Body of pancreas (tissue), 4 donors: ENCODE results near the gene TBX5. TPM values are rescaled to one million over a fixed set of nuclear protein-coding genes. Genes with fewer than 3 reads are reported as not detected.

Experiments used
- ATAC-seq: fragments of 150-250 bp; one replicate; pipeline ENCODE4 v1.9.1; 2016
- DNase-seq, 4 donors: peaks; one replicate each; pipeline ENCODE4 v3.0.0-alpha.2; 2019
- H3K27ac ChIP-seq, 4 donors: fragments of 200-600 bp; sonication (generic); 1 replicate in 3 of 4; 2 replicates in 1 of 4; pipeline versions ENCODE4 v1.5.1 to v1.6.1; 2016 to 2019; ENCODE audit warnings: mild to moderate bottlenecking in 1 of 4, mixed read lengths in 1 of 4, moderate library complexity in 1 of 4
- H3K27me3 ChIP-seq, 2 donors: fragments of 200-600 bp; sonication (generic); one replicate each; pipeline ENCODE4 v1.6.0; 2016; ENCODE audit warnings: mild to moderate bottlenecking in 1 of 2
- H3K36me3 ChIP-seq, 2 donors: fragments of 200-600 bp; sonication (generic); replicated peaks in 1 of 2; 2 replicates each; pipeline ENCODE4 v1.5.1; 2016; ENCODE audit warnings: low read depth in 2 of 2; ENCODE audit not compliant: insufficient read depth in 1 of 2
- H3K4me1 ChIP-seq: fragments of 200-600 bp; sonication (generic); one replicate; pipeline ENCODE4 v1.6.0; 2016
- H3K4me3 ChIP-seq, 2 donors: fragments of 200-600 bp; sonication (generic); 1 replicate in 1 of 2; 2 replicates in 1 of 2; pipeline ENCODE4 v1.5.1; 2016 to 2019
- H3K9me3 ChIP-seq, 3 donors: fragments of 200-600 bp; sonication (generic); 1 replicate in 2 of 3; 2 replicates in 1 of 3; pipeline ENCODE4 v1.5.1; 2016
- POLR2A ChIP-seq, 3 donors: fragments of 450-650 bp; IDR thresholded peaks; one replicate each; pipeline ENCODE4 v1.6.1; 2016; ENCODE audit warnings: antibody characterized with exemption in 3 of 3, mild to moderate bottlenecking in 2 of 3
- WGBS, 2 donors: methylation state at CpG; one replicate each; pipeline ENCODE4 v1.1.5; 2017; 5-methylcytosine and 5-hydroxymethylcytosine counted together
- intact Hi-C: fragments of 100-400 bp; cut with DNase I; formaldehyde crosslinking; loops from one replicate; pipeline ENCODE4 v1.15.1; 2023
- total RNA-seq, 2 donors: library from RNA; depleted of rRNA; stranded (reverse); fragments of >200 nt; gene quantifications; one replicate each; pipeline ENCODE4 v1.1.0, GENCODE V29; 2016
- TF ChIP-seq, protein P1 (sequence below), 7 experiments: fragments of 450-650 bp in 4 of 7; fragments of 200-600 bp in 3 of 7; sonication (generic) in 3 of 7; IDR thresholded peaks; one replicate each; pipeline ENCODE4 v1.5.1; 2016 to 2019; ENCODE audit warnings: antibody characterized with exemption in 7 of 7

Gene TBX5
- total RNA-seq, 2 donors from 2014 or later: not detected

DNA sequence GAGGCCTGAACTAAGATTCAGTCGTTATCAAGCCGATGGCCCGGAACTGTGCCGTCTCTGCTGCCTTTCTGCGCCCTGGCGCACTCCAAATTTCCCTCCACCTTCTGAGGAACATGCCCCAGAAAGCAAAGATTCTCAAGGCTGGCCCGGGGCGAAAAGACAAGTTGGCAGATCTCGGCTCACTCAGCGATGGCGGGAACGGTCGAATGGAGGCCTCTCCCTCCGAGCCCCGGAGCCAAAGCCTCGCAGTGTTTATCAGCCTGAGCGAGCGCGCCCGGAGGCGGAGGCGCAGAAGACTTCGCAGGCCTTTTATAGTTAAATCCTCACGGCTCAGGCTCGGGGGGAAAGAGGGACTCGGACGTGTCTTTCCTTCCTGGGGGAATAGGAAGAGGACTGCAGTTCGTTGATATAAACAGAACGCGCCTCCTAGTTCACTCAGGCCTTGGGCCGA lies 5.6 kb downstream of the TBX5 start:
- Histone ChIP-seq H3K27ac (no peak overlapping the region), H3K27me3 (peaks cover 0 to 44% of the 10 kb centered on the region in 2 donors), H3K4me3 (no peak overlapping the region), H3K4me1 (peaks cover 11% of the 10 kb centered on the region), H3K36me3 (no peaks in the 10 kb centered on the region), H3K9me3 (no peaks in the 10 kb centered on the region)
- ATAC-seq: no peak
- no peak for DNase-seq
- intact Hi-C loops: no loop called here
- no peak for TF ChIP-seq POLR2A (IDR thresholded peaks at IDR 0.05)
- WGBS, 2 donors: 8 to 11% methylated on average over 17 to 31 of the region's 31 CpGs

DNA sequence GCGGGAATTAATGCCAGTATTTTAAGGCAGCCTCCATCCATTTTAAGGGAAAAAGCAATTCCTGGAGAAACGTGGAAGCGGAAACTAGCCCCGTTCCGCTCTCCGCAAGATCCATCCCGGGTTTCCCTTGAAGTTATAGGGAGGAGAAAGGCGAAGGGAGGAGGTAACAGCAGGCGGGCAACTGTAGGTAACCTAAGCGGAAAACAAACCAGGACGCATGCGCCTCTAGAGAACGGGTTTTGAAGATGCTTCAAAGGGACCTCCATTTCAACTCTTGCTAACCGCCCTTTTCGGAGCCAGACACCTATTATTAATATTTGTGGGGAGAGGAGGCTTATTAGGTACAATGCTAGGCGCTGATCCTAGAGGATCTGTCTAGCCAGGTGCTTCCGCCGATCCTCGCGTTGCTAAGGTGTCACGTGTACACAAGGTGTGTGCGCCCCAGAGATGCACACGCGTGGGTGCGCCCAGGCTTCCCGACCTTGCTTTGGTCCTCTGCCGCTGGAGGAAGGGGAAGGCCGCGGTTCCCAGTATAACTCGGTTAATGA lies 6.2 kb downstream of the TBX5 start:
- ATAC-seq (no peak), DNase-seq (peak in 1 of 4 donors; percentile 15)
- Histone ChIP-seq H3K36me3 (no peaks in the 10 kb centered on the region), H3K4me1 (peaks cover 7% of the 10 kb centered on the region), H3K27me3 (peaks cover 0 to 50% of the 10 kb centered on the region in 2 donors), H3K27ac (no peak overlapping the region), H3K4me3 (no peak overlapping the region), H3K9me3 (no peaks in the 10 kb centered on the region)
- intact Hi-C loops: no loop called here
- WGBS, 2 donors: 3 to 8% methylated on average over 19 to 30 of the region's 30 CpGs
- TF ChIP-seq, protein P1, sequence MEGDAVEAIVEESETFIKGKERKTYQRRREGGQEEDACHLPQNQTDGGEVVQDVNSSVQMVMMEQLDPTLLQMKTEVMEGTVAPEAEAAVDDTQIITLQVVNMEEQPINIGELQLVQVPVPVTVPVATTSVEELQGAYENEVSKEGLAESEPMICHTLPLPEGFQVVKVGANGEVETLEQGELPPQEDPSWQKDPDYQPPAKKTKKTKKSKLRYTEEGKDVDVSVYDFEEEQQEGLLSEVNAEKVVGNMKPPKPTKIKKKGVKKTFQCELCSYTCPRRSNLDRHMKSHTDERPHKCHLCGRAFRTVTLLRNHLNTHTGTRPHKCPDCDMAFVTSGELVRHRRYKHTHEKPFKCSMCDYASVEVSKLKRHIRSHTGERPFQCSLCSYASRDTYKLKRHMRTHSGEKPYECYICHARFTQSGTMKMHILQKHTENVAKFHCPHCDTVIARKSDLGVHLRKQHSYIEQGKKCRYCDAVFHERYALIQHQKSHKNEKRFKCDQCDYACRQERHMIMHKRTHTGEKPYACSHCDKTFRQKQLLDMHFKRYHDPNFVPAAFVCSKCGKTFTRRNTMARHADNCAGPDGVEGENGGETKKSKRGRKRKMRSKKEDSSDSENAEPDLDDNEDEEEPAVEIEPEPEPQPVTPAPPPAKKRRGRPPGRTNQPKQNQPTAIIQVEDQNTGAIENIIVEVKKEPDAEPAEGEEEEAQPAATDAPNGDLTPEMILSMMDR (IDR thresholded peaks at IDR 0.05): no peak
- TF ChIP-seq POLR2A (IDR thresholded peaks at IDR 0.05): no peak

DNA sequence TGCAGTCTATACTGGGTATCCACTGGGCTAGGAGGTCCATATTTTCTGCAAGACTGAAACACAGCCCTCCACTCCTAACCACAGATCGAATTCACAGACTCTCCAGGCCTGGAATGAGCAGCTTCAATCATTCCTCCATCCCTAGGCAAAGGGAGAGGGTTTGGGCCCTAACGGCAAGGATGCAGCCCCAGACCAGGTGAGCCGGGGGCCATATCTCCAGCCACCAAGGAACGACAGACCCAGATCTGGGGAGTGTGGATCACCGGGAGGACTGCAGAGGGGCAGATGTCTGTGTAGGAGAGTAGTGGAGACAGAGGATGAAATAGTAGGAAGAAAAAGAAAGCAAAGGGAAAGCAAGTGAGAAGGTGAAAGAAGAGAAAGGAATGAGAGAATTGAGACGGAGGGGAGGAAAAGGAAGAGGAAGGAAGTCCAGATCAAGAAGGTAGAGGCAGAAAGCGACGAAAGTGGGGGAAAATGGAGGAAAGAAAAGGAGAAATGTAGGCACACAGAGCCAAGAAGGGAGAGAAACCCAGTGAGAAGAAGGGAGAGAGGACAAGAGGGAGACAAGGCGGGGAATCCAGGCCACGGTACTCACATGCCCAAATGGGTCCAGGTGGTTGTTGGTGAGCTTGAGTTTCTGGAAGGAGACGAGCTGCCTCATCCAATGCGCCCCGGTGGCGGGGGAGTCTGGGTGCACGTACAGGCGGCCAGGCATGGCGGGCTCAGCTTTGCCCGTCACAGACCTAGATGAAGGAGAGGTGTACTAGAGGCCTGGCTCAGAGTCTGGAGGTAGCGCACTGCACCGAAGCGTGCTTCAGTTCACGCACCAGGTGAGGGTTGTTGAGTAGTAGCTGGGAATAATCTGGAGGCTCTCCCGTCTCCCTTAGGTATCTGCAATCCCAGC lies 7.7 kb downstream of the TBX5 start:
- Histone ChIP-seq H3K36me3 (no peaks in the 10 kb centered on the region), H3K4me3 (no peak overlapping the region), H3K27me3 (peaks cover 0 to 59% of the 10 kb centered on the region in 2 donors), H3K4me1 (peaks cover 7% of the 10 kb centered on the region), H3K9me3 (no peaks in the 10 kb centered on the region), H3K27ac (no peak overlapping the region)
- DNase-seq (no peak), ATAC-seq (no peak)
- TF ChIP-seq, protein P1 (IDR thresholded peaks at IDR 0.05): no peak
- no peak for TF ChIP-seq POLR2A (IDR thresholded peaks at IDR 0.05)
- intact Hi-C loops: no loop called here
- WGBS, 2 donors: 3 to 6% methylated on average over 23 of the region's 23 CpGs

DNA sequence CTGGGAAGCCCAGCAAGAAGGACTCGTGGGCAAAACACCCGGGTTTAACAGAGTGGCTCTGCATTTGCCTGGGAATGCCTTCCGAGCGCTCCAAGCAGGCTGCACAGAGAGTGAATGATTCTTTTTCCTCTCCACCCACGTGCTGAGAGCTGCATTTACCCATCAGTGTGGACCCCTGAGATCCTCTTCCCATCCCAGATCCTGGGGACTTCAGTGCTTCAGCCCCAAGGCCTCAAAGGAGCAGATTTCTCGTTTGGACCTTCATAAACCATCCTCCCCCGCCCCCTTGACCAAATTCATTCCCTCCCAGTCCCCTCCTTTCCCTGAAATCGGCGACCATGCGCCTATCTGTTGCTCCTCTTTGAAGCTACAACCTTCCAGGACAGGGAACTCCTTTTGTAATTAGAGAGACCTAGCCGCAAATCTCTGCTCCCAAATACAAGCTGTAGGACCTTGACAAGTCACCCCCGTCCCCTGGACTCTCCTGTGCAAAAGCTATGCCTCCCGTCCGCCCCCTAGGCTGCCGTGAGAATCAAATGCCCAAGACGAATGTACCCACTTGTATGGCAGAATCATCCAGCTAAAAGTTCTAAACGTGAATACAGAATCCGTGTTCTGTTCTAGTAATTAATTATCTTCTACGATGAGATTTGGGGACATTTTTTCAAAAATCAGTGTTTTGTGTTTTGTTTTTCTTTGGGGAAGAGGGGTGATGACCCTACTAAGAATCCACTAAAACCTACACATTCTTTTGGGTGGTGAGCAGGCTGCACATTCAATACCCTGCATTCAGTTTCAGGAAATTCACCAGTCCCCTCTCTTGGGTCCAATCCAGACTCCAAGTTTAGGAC lies 8.8 kb downstream of the TBX5 start:
- intact Hi-C loops: no loop called here
- whole genome bisulfite sequencing, 2 donors: 4 to 6% methylated on average over 19 of the region's 19 CpGs

DNA sequence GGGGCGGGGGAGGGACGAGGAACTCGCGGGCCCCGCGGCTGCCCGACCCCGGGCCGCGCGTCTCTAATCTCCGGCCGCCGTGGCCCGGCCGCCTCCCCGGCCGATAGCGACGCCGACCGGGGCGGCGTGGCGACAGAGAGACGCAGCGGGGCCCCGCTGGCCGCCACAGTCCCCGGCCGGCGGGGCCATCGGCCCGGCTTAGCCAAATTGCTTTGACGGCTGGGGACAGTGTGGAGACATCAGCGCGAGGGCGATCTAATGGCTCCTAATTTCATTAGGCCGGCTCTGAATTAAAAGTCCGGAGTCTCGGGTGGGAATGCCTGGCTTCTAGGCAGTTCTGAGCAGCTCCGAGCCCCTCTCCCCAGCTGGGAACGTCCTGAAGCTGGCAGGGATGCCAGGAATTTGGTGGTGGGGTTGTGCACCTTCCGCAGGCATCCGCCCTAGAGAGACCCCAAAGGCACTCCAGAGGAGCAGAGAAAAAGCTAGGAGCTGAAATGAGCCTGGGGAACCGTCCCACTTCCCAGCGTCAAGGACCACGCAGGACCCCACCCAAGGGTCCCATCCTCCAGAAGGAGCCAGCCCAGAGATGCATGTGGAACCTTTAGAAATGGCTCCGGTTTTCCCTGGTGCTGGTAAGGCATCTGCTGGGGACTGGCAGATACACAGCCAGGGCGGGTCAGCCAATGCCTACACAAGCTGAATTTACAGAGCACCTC lies 9.6 kb downstream of the TBX5 start:
- no peaks in the 10 kb centered on the region for H3K9me3 ChIP-seq
- H3K36me3 ChIP-seq: no peaks in the 10 kb centered on the region
- no peak overlapping the region for H3K27ac ChIP-seq
- TF ChIP-seq, protein P1 (IDR thresholded peaks at IDR 0.05): no peak
- no peak for TF ChIP-seq POLR2A (IDR thresholded peaks at IDR 0.05)
- ATAC-seq (no peak), DNase-seq (no peak)
- 3 to 4% methylated on average over 32 to 50 of the region's 50 CpGs for WGBS, 2 donors
- peaks cover 0 to 54% of the 10 kb centered on the region in 2 donors for H3K27me3 ChIP-seq
- no peak overlapping the region for H3K4me3 ChIP-seq
- intact Hi-C loops: no loop called here
- peaks cover 9% of the 10 kb centered on the region for H3K4me1 ChIP-seq

More for the DNA sequence above, 8.8 kb downstream of the TBX5 start:
- no peaks in the 10 kb centered on the region for H3K9me3 ChIP-seq
- H3K4me1 ChIP-seq: peaks cover 7% of the 10 kb centered on the region
- H3K27me3 ChIP-seq: peaks cover 0 to 54% of the 10 kb centered on the region in 2 donors
- no peak overlapping the region for H3K4me3 ChIP-seq
- H3K27ac ChIP-seq: no peak overlapping the region
- H3K36me3 ChIP-seq: no peaks in the 10 kb centered on the region
- no peak for DNase-seq
- TF ChIP-seq POLR2A (IDR thresholded peaks at IDR 0.05): no peak
- no peak for ATAC-seq
